SK-N-DZ (cell line): ENCODE results near the gene ARF3.
A peak's percentile ranks its signal among the peaks of the same experiment; 100 is the strongest.
"Not testable (repeated sequence)": the region's sequence is repeated elsewhere in the genome, so short reads cannot be mapped to it uniquely, and the experiment has no call there.

Source experiments
- DNase-seq: peaks from one replicate; pipeline ENCODE4 v3.0.0-alpha.2; 2015; ENCODE audit warnings: low spot score

Gene ARF3

GRCh38 chr12:48932878-48933277 is 24.4 kb downstream of the ARF3 start:
- no peak for DNase-seq

- DNase-seq, result no peak
These were observed 26.8 kb downstream of the ARF3 start for GRCh38 chr12:48930475-48930874.

GRCh38 chr12:48929551-48929950 is 27.7 kb downstream of the ARF3 start:
- no peak for DNase-seq

DNA sequence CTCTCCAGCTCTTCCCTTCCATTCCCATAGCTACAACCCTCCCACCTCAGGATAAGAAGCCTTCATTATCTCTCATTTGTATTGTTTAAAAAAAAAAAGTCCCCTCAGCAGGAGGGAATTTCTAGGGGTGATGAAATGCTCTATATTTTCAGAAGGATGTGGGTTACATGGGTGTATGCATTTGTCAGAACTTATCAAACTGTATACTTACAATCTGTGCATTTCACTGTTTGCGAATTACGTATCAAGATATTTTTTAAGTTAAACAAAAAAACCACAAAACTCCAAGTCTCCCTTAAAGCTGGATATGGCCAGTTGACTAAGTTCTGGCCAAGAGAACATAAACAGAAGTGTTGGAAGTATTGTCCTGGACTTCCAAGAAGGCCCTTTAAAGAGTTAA is 30.0 kb downstream of the ARF3 start:
- DNase-seq, result no peak

DNA sequence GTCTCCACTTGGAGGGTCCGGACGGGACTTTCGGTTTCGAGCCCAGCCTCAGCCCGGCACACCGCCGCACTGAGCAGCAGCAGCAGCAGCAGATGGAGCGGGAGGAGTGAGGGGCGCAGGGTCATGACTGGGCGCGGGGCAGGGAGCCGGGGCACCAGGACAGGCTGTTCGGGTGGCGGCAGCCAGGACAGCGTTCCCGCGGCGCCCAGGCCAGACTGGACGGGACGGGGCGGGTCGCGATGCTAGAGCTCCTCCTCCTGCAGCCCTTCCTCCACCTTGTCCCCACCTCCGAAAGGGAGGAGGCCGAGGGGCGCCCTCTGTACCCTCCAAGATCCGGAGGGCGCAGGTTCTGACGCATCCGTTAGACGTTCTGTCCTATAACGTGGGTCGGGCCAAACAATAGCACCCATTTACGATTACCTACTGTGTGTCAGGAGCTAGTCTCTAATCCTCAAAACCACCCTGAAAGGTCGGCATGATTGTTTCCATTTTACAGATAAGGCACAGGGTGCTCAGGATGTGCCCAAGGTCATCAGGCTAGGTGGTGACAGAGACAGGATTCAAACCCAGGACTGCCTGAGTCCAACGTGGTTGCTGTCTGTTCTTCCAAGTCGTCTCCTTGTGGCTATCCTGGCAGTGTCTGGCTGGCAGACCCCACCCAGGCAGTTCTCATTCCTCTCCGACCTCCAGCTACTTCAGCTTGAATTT is 31.8 kb downstream of the ARF3 start, which contains the start of gene FKBP11:
FKBP11 (minus strand) TSS at position 189 of the 708 bp plus-strand sequence; CDS start at position 125, 64 bp downstream.
- no peak for DNase-seq

DNA sequence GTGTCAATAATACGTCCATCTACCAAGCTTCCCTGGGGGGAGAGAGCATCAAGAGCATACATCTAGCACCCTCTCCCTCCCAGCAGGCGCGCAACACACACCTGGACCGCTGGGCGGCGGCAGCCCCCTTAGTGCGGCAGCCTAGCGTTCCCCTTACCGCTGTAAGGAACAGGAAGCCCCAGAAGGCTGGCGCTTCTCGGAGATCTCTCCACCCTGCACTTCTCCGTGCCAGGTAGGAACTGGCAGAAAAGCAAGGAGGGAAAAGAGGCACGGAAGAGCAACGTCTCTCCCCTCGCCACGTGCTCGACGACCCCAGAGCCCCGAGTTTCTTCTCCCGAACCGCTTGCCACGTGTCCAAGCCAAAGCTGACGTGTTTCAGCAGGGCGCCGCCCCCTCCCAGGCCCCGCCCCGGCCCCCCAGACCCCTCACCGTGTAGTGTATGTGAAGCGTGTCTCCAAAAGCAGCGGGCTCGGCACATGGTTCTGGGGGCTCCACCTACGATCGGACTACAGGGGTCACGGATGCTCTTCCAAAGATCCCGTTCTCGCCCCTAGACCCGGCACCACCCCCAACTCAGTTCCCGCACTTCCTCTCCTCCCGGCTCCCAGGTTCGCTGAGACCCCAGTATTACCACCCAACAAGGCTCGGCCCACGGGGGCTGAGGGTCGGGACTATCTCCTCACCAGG is 32.5 kb downstream of the ARF3 start:
- no peak for DNase-seq

GRCh38 chr12:48923117-48923516 is 34.2 kb downstream of the ARF3 start:
- no peak for DNase-seq

GRCh38 chr12:48917857-48918537 is 39.3 kb downstream of the ARF3 start:
- DNase-seq, result no peak

- DNase-seq, result no peak
These were observed 47.1 kb downstream of the ARF3 start for GRCh38 chr12:48910196-48910595.

- DNase-seq, result not testable (repeated sequence)
These were observed 47.6 kb downstream of the ARF3 start for GRCh38 chr12:48909698-48910097.

DNA sequence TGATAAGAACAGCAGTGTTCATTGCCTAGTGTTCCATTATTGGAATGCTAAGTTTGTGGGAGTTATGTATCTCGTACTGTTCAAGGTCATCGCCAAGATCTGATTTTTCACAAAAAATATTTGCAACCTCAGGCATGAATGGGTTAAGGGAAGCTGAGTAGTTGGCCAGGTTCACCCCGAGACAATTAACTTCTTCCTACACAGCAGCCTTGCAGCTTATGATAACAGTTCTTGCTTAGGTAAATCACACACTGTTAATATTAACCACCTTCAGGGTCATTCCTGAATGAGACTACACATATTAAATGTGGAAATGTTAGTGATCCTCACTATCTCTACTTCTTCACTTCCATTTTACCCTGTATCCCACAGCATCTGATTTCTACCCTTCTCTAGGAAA is 50.0 kb downstream of the ARF3 start:
- DNase-seq, result no peak

GRCh38 chr12:48903982-48904411 is 53.3 kb downstream of the ARF3 start:
- DNase-seq, result peak; percentile 83

- no peak for DNase-seq
These were observed 53.8 kb downstream of the ARF3 start for GRCh38 chr12:48903363-48903981.

DNA sequence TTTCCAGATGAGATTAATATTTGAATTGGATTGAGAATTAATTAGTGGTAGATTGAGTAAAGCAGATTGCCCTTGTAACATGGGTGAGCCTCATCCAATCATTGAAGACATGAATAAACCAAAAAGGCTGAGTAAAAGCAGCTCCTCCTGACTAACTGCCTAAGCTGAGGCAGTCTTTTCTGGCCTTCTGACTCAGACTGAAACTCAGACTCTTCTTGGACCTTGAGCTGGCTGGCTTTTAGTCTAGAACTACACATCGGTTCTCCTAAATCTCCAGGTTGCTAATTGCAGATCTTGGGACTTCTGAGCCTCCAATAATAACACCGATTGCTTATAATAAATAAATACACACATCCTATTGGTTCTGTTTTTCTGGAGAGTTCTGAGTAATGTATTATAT is 56.0 kb downstream of the ARF3 start:
- DNase-seq, result no peak

- no peak for DNase-seq
These were observed 57.6 kb downstream of the ARF3 start for GRCh38 chr12:48899651-48900050.

- no peak for DNase-seq
These were observed 63.0 kb downstream of the ARF3 start for GRCh38 chr12:48894271-48894670.

DNA sequence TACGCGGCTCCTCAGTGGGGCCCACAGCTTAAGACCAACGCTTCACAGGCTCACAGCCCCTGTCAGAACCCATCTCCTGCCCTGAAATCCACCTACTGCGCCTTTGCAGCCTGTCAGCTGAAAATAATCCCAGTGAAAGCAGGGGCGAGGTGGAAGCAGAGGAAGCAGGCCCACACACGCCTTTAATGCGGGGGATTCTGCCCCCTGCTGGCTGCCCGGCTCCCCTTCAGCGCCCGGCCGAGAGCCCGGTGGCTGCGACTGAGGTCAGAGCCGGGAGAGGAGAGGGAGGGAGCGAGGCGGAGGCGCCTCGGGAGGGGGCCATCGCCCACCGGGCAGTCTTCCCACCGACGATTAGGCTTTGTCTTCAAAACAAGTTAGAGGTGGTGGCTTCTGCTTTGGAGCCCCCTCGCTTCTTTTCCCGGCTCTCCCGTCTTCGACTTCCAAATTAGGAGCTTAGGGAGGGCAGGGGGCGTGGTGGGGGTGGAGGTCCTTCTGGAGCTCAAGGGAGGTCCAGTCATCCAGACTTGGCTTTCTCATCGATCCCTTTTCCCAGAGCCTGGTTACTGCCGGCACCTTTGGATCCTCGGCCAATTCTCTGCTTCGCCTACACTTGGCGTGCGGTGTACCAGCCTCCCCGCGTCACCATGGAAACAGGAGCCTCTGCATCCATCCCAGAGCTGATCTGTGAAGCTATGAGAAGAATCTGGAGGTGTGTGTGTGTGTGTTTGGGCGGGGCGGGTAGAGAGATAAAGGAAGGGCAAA is 66.4 kb downstream of the ARF3 start:
- peak; percentile 73 for DNase-seq

- DNase-seq, result no peak
These were observed 67.6 kb downstream of the ARF3 start for GRCh38 chr12:48889679-48890078.
